GM23338 (cell line): Measurements from ENCODE around the gene MPDU1. TPM values are rescaled to one million over a fixed set of nuclear protein-coding genes. Genes with fewer than 3 reads are reported as not detected.

Experiments used
- ATAC-seq: fragments of 200-7000 bp; cut with Tn5 transposase; 3 replicates; pipeline ENCODE4 v1.9.1; 2020
- DNase-seq: peaks from one replicate; pipeline ENCODE4 v3.0.0-alpha.2; 2015; ENCODE audit warnings: low spot score
- H2AFZ ChIP-seq: fragments of 200-600 bp; sonication (generic); 2 replicates; pipeline ENCODE4 v1.8.0; 2016; ENCODE audit warnings: antibody characterized with exemption, mild to moderate bottlenecking, moderate library complexity
- H3F3A ChIP-seq: fragments of 200-600 bp; sonication (generic); replicated peaks from 2 replicates; pipeline ENCODE4 v1.8.0; 2017; ENCODE audit warnings: antibody characterized with exemption, mixed run types, low read depth
- H3K27ac ChIP-seq: fragments of 200-600 bp; sonication (generic); 2 replicates; pipeline ENCODE4 v1.6.1; 2016; ENCODE audit warnings: low read depth
- H3K27me3 ChIP-seq: fragments of 200-600 bp; sonication (generic); 2 replicates; pipeline ENCODE4 v1.8.0; 2016; ENCODE audit warnings: mild to moderate bottlenecking, mixed run types, moderate library complexity; ENCODE audit not compliant: insufficient read depth
- H3K36me3 ChIP-seq: fragments of 200-600 bp; sonication (generic); 2 replicates; pipeline ENCODE4 v1.8.0; 2016; ENCODE audit warnings: mild to moderate bottlenecking; ENCODE audit not compliant: insufficient read depth
- H3K4me1 ChIP-seq: fragments of 200-600 bp; sonication (generic); 2 replicates; pipeline ENCODE4 v1.8.0; 2016; ENCODE audit warnings: mild to moderate bottlenecking, moderate library complexity; ENCODE audit not compliant: insufficient read depth
- H3K4me2 ChIP-seq: fragments of 200-600 bp; sonication (generic); 2 replicates; pipeline ENCODE4 v1.7.1; 2017; ENCODE audit warnings: mixed run types
- H3K4me3 ChIP-seq: fragments of 200-600 bp; sonication (generic); 2 replicates; pipeline ENCODE4 v1.6.1; 2016; ENCODE audit warnings: mixed run types
- H3K79me2 ChIP-seq: fragments of 200-600 bp; sonication (generic); replicated peaks from 2 replicates; pipeline ENCODE4 v1.8.0; 2017; ENCODE audit warnings: mild to moderate bottlenecking; ENCODE audit not compliant: insufficient read depth
- H3K9me2 ChIP-seq: fragments of 200-600 bp; sonication (generic); 2 replicates; pipeline ENCODE4 v1.8.0; 2017; ENCODE audit not compliant: insufficient read depth
- H4K20me1 ChIP-seq: fragments of 200-600 bp; sonication (generic); replicated peaks from 2 replicates; pipeline ENCODE4 v1.8.0; 2017; ENCODE audit warnings: mild to moderate bottlenecking; ENCODE audit not compliant: insufficient read depth
- H3K27ac Mint-ChIP-seq: 2 replicates; pipeline ENCODE4 v1.8.0; 2020; ENCODE audit warnings: inconsistent platforms, mild to moderate bottlenecking, moderate library complexity, mixed read lengths
- H3K27me3 Mint-ChIP-seq: 3 replicates; pipeline ENCODE4 v1.8.0; 2022; ENCODE audit warnings: low read depth, mild to moderate bottlenecking, moderate library complexity, mixed read lengths, inconsistent platforms; ENCODE audit not compliant: insufficient read depth, poor library complexity
- H3K36me3 Mint-ChIP-seq: 3 replicates; pipeline ENCODE4 v1.8.0; 2021; ENCODE audit warnings: low read depth, mild to moderate bottlenecking, inconsistent platforms, moderate library complexity, mixed read lengths
- H3K4me1 Mint-ChIP-seq: 3 replicates; pipeline ENCODE4 v1.8.0; 2020; ENCODE audit warnings: mild to moderate bottlenecking, inconsistent platforms, mixed read lengths
- H3K4me3 Mint-ChIP-seq: 3 replicates; pipeline ENCODE4 v1.8.0; 2021; ENCODE audit warnings: moderate library complexity, mild to moderate bottlenecking, inconsistent platforms, mixed read lengths
- H3K9me3 Mint-ChIP-seq: 3 replicates; pipeline ENCODE4 v1.8.0; 2020; ENCODE audit warnings: moderate library complexity, mild to moderate bottlenecking, inconsistent platforms, mixed read lengths
- ETS1 ChIP-seq: IDR thresholded peaks from 2 replicates; pipeline ENCODE4 v1.6.1; 2016; ENCODE audit warnings: antibody characterized with exemption
- EZH2phosphoT487 ChIP-seq: fragments of 200-600 bp; sonication (generic); IDR thresholded peaks from one replicate; pipeline ENCODE4 v1.8.1; 2018; ENCODE audit warnings: antibody characterized with exemption; ENCODE audit not compliant: unreplicated experiment
- JUNB ChIP-seq: IDR thresholded peaks from one replicate; pipeline ENCODE4 v1.6.1; 2016; ENCODE audit warnings: antibody characterized with exemption; ENCODE audit not compliant: unreplicated experiment
- STAT1 ChIP-seq: IDR thresholded peaks from one replicate; pipeline ENCODE4 v1.6.1; 2016; ENCODE audit warnings: antibody characterized with exemption; ENCODE audit not compliant: unreplicated experiment
- ZNF462 ChIP-seq: fragments of 250-450 bp; sonication (Bioruptor Pico); IDR thresholded peaks from 2 replicates; pipeline ENCODE4 v1.5.0; 2020; ENCODE audit warnings: mild to moderate bottlenecking, moderate library complexity
- polyA plus RNA-seq: library from polyadenylated mRNA; unstranded; fragments of >200 nt; fragmentation: Nextera tagmentation; extraction: Ambion mirVana; gene quantifications from 2 replicates; pipeline ENCODE4 v1.2.1, GENCODE V29; 2016
- total RNA-seq: library from RNA; depleted of rRNA; stranded (reverse); fragments of >200 nt; shearing (Covaris generic); gene quantifications from 2 replicates; pipeline ENCODE4 v1.2.3, GENCODE V29; 2014
- TF ChIP-seq, protein P1 (sequence below): IDR thresholded peaks from one replicate; pipeline ENCODE4 v1.6.1; 2018; ENCODE audit warnings: antibody characterized with exemption; ENCODE audit not compliant: unreplicated experiment
- TF ChIP-seq, protein P2 (sequence below), 2 experiments: fragments of 200-600 bp in 1 of 2; sonication (generic) in 1 of 2; conservative IDR thresholded peaks; 2 replicates each; pipeline versions ENCODE4 v1.5.1 to v1.6.1; 2016 to 2017; ENCODE audit warnings: antibody characterized with exemption in 2 of 2, low read depth in 2 of 2, mild to moderate bottlenecking in 2 of 2, moderate library complexity in 1 of 2

Gene MPDU1
- total and polyA plus RNA-seq, 2 experiments from 2014 or later = 65.1 to 216 TPM

DNA sequence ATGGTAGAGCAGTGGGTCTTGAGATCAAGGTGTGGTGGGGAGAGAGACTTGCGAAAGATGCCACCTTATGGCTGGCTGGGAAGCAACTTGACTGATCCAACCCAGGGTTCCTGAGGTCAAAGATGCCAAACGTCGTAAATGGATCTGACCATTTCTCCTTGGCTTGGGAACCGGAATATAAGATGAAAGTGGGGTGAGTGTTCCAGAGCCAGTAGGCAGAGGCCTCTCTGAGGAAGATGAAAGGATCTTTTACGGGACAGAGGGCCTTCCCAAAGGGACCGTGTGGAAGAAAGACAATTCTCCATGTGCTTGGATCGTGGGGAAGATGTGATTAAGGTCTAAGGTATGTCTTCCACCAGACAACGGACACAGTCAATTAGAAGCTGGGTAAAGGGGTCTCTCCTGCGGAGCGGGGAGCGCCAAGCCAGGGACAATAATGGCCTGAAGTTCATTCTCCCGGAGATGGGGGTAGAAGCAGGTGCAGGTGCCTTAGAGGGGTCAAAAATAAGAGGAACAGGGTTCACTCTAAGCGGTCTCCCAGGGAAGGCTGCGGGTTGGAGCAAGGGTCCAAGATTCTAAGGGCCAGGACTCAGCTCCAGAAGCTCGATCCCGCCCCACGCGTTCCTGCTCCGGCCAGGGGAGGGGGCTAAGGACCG, 30.2 kb downstream of the MPDU1 start:
- peak overlapping the region; percentile 18 for H3K27ac Mint-ChIP-seq
- H2AFZ ChIP-seq = peak overlapping the region; percentile 28; the same call in 1 of the 2 replicates
- H3F3A ChIP-seq = peaks cover 23% of the 10 kb centered on the region; the same call in 1 of the 2 replicates
- DNase-seq = peak; percentile 17
- peaks cover 35% of the 10 kb centered on the region for H4K20me1 ChIP-seq
- H3K9me2 ChIP-seq = no peaks in the 10 kb centered on the region
- H3K4me3 ChIP-seq = peak overlapping the region; percentile 90
- no peak; the same call in 2 of the 3 replicates for ATAC-seq
- H3K4me1 ChIP-seq = peaks cover 26% of the 10 kb centered on the region
- peak overlapping the region; percentile 80 for H3K4me3 Mint-ChIP-seq
- H3K36me3 ChIP-seq = no peaks in the 10 kb centered on the region
- peaks cover 17% of the 10 kb centered on the region for H3K4me1 Mint-ChIP-seq
- TF ChIP-seq ZNF462 (CRISPR knock-in tag) = no peak
- TF ChIP-seq, protein P1, sequence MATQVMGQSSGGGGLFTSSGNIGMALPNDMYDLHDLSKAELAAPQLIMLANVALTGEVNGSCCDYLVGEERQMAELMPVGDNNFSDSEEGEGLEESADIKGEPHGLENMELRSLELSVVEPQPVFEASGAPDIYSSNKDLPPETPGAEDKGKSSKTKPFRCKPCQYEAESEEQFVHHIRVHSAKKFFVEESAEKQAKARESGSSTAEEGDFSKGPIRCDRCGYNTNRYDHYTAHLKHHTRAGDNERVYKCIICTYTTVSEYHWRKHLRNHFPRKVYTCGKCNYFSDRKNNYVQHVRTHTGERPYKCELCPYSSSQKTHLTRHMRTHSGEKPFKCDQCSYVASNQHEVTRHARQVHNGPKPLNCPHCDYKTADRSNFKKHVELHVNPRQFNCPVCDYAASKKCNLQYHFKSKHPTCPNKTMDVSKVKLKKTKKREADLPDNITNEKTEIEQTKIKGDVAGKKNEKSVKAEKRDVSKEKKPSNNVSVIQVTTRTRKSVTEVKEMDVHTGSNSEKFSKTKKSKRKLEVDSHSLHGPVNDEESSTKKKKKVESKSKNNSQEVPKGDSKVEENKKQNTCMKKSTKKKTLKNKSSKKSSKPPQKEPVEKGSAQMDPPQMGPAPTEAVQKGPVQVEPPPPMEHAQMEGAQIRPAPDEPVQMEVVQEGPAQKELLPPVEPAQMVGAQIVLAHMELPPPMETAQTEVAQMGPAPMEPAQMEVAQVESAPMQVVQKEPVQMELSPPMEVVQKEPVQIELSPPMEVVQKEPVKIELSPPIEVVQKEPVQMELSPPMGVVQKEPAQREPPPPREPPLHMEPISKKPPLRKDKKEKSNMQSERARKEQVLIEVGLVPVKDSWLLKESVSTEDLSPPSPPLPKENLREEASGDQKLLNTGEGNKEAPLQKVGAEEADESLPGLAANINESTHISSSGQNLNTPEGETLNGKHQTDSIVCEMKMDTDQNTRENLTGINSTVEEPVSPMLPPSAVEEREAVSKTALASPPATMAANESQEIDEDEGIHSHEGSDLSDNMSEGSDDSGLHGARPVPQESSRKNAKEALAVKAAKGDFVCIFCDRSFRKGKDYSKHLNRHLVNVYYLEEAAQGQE = no peak
- TF ChIP-seq EZH2phosphoT487 = no peak
- TF ChIP-seq, protein P2, sequence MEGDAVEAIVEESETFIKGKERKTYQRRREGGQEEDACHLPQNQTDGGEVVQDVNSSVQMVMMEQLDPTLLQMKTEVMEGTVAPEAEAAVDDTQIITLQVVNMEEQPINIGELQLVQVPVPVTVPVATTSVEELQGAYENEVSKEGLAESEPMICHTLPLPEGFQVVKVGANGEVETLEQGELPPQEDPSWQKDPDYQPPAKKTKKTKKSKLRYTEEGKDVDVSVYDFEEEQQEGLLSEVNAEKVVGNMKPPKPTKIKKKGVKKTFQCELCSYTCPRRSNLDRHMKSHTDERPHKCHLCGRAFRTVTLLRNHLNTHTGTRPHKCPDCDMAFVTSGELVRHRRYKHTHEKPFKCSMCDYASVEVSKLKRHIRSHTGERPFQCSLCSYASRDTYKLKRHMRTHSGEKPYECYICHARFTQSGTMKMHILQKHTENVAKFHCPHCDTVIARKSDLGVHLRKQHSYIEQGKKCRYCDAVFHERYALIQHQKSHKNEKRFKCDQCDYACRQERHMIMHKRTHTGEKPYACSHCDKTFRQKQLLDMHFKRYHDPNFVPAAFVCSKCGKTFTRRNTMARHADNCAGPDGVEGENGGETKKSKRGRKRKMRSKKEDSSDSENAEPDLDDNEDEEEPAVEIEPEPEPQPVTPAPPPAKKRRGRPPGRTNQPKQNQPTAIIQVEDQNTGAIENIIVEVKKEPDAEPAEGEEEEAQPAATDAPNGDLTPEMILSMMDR (conservative IDR thresholded peaks at IDR 0.05; ENCODE audit: low read depth in 2 of 2) = peak in 1 of 2 experiments; percentile 20; a peak in 1 of 4 replicates
- TF ChIP-seq JUNB = no peak
- TF ChIP-seq ETS1 = no peak
- no peak for TF ChIP-seq STAT1
- H3K27me3 Mint-ChIP-seq = peaks cover 11% of the 10 kb centered on the region
- H3K36me3 Mint-ChIP-seq = peaks cover 14% of the 10 kb centered on the region
- peaks cover 49% of the 10 kb centered on the region for H3K79me2 ChIP-seq
- H3K9me3 Mint-ChIP-seq = no peaks in the 10 kb centered on the region; the same call in 2 of the 3 replicates
- H3K4me2 ChIP-seq = peak overlapping the region; percentile 97
- no peaks in the 10 kb centered on the region; the same call in 1 of the 2 replicates for H3K27me3 ChIP-seq
- 0 out of 2 replicates have a peak overlapping the region, but pooled peaks have one; percentile 50 for H3K27ac ChIP-seq
